Panc1 (cell line): ENCODE measurements around the gene CYB561D1.

Experiments
- POLR2AphosphoS5 ChIP-seq: IDR thresholded peaks from 2 replicates; pipeline ENCODE4 v1.6.1; 2012; ENCODE audit warnings: mild to moderate bottlenecking, low read depth, low read length, moderate library complexity
- TCF7L2 ChIP-seq: IDR thresholded peaks from 2 replicates; pipeline ENCODE4 v1.6.1; 2011; ENCODE audit warnings: mild to moderate bottlenecking, low read depth, low read length, inconsistent platforms
- TF ChIP-seq, protein P1 (sequence below): fragments of 450-650 bp; IDR thresholded peaks from 2 replicates; pipeline ENCODE4 v1.5.1; 2017; ENCODE audit warnings: mild to moderate bottlenecking
- TF ChIP-seq, protein P2 (sequence below), 2 experiments: IDR thresholded peaks; 2 replicates each; pipeline ENCODE4 v1.6.1; 2011 to 2012; ENCODE audit warnings: low read depth in 2 of 2, control low read depth in 1 of 2, low read length in 1 of 2, mild to moderate bottlenecking in 1 of 2, moderate library complexity in 1 of 2; ENCODE audit not compliant: insufficient read depth in 1 of 2

DNA sequence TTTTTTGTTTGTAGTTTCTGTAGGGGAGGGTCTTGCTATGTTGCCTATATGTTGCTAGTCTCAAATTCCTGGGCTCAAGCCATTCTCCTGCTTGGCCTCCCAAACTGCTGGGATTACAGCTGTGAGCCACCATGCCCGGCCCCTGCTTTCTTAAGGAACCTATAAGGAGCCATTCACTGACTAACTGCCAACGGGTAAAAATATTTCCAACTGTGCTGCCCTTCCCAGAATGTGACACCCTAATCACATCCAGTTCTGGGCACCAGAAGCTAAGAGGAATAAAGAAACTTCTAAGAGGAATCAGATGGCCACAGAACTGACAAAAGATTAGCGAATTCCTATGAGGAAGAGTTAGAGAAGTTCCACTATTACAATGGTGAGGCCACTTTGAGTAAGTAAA, 21.1 kb upstream of the CYB561D1 start:
- TF ChIP-seq, protein P1, sequence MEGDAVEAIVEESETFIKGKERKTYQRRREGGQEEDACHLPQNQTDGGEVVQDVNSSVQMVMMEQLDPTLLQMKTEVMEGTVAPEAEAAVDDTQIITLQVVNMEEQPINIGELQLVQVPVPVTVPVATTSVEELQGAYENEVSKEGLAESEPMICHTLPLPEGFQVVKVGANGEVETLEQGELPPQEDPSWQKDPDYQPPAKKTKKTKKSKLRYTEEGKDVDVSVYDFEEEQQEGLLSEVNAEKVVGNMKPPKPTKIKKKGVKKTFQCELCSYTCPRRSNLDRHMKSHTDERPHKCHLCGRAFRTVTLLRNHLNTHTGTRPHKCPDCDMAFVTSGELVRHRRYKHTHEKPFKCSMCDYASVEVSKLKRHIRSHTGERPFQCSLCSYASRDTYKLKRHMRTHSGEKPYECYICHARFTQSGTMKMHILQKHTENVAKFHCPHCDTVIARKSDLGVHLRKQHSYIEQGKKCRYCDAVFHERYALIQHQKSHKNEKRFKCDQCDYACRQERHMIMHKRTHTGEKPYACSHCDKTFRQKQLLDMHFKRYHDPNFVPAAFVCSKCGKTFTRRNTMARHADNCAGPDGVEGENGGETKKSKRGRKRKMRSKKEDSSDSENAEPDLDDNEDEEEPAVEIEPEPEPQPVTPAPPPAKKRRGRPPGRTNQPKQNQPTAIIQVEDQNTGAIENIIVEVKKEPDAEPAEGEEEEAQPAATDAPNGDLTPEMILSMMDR = no peak
- TF ChIP-seq, protein P2, sequence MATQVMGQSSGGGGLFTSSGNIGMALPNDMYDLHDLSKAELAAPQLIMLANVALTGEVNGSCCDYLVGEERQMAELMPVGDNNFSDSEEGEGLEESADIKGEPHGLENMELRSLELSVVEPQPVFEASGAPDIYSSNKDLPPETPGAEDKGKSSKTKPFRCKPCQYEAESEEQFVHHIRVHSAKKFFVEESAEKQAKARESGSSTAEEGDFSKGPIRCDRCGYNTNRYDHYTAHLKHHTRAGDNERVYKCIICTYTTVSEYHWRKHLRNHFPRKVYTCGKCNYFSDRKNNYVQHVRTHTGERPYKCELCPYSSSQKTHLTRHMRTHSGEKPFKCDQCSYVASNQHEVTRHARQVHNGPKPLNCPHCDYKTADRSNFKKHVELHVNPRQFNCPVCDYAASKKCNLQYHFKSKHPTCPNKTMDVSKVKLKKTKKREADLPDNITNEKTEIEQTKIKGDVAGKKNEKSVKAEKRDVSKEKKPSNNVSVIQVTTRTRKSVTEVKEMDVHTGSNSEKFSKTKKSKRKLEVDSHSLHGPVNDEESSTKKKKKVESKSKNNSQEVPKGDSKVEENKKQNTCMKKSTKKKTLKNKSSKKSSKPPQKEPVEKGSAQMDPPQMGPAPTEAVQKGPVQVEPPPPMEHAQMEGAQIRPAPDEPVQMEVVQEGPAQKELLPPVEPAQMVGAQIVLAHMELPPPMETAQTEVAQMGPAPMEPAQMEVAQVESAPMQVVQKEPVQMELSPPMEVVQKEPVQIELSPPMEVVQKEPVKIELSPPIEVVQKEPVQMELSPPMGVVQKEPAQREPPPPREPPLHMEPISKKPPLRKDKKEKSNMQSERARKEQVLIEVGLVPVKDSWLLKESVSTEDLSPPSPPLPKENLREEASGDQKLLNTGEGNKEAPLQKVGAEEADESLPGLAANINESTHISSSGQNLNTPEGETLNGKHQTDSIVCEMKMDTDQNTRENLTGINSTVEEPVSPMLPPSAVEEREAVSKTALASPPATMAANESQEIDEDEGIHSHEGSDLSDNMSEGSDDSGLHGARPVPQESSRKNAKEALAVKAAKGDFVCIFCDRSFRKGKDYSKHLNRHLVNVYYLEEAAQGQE (IDR thresholded peaks at IDR 0.05; ENCODE audit: insufficient read depth in 1 of 2, low read depth in 2 of 2, low read length in 1 of 2) = no peak
- no peak for TF ChIP-seq TCF7L2
- TF ChIP-seq POLR2AphosphoS5 = no peak
